ENCODE results near the gene SPATS2.
A peak's percentile ranks its signal among the peaks of the same experiment; 100 is the strongest.

The SPATS2 gene

GRCh38 chr12:49439042-49439441 is 71.8 kb downstream of the SPATS2 start:
- intact Hi-C loops (cut with DNase I) = no loop called here
- no peak for DNase-seq

- intact Hi-C loops (cut with DNase I) = no loop called here
- no peak for DNase-seq
Observed at GRCh38 chr12:49440035-49440434, 72.8 kb downstream of the SPATS2 start.

GRCh38 chr12:49442915-49443314 is 75.7 kb downstream of the SPATS2 start:
- intact Hi-C loops (cut with DNase I) = no loop called here
- no peak for DNase-seq

- no peak for DNase-seq
- intact Hi-C loops (cut with DNase I) = no loop called here
Observed at GRCh38 chr12:49446571-49446970, 79.3 kb downstream of the SPATS2 start.

GRCh38 chr12:49448858-49449257 is 81.6 kb downstream of the SPATS2 start:
- intact Hi-C loops (cut with DNase I) = no loop called here
- DNase-seq = no peak

GRCh38 chr12:49451468-49452259 is 84.4 kb downstream of the SPATS2 start:
- DNase-seq = no peak
- intact Hi-C loops (cut with DNase I) = no loop called here

GRCh38 chr12:49455501-49455900 is 88.2 kb downstream of the SPATS2 start:
- DNase-seq = no peak
- intact Hi-C loops (cut with DNase I) = no loop called here

- intact Hi-C loops (cut with DNase I) = no loop called here
- DNase-seq = no peak
Observed at GRCh38 chr12:49456131-49456679, 88.9 kb downstream of the SPATS2 start.

- DNase-seq = no peak
- intact Hi-C loops (cut with DNase I) = no loop called here
Observed at GRCh38 chr12:49458816-49459215, 91.6 kb downstream of the SPATS2 start.

- no peak for DNase-seq
- intact Hi-C loops (cut with DNase I) = no loop called here
Observed at GRCh38 chr12:49461221-49461620, 94.0 kb downstream of the SPATS2 start.

GRCh38 chr12:49462083-49462744 is 95.0 kb downstream of the SPATS2 start:
- intact Hi-C loops (cut with DNase I) = no loop called here
- DNase-seq = peak in 19 of 42 donors; percentile 2 to 58 (median 12)

- intact Hi-C loops (cut with DNase I) = no loop called here
- DNase-seq = no peak
Observed at GRCh38 chr12:49465132-49465531, 97.9 kb downstream of the SPATS2 start.

GRCh38 chr12:49470986-49471385 is 103.7 kb downstream of the SPATS2 start:
- no peak for DNase-seq
- intact Hi-C loops (cut with DNase I) = no loop called here

- intact Hi-C loops (cut with DNase I) = no loop called here
Observed at GRCh38 chr12:49471557-49471956, 104.3 kb downstream of the SPATS2 start.

GRCh38 chr12:49476091-49476490 is 108.8 kb downstream of the SPATS2 start:
- DNase-seq = no peak
- intact Hi-C loops (cut with DNase I) = no loop called here

More at GRCh38 chr12:49471557-49471956, 104.3 kb downstream of the SPATS2 start:
- no peak for DNase-seq

GRCh38 chr12:49478949-49479664 is 111.8 kb downstream of the SPATS2 start:
- no peak for DNase-seq
- intact Hi-C loops (cut with DNase I) = no loop called here

- intact Hi-C loops (cut with DNase I) = no loop called here
- DNase-seq = no peak
Observed at GRCh38 chr12:49482095-49483051, 115.1 kb downstream of the SPATS2 start.

- intact Hi-C loops (cut with DNase I) = no loop called here
- no peak for DNase-seq
Observed at GRCh38 chr12:49483619-49484018, 116.4 kb downstream of the SPATS2 start.

- no peak for DNase-seq
- intact Hi-C loops (cut with DNase I) = no loop called here
Observed at GRCh38 chr12:49487605-49488004, 120.3 kb downstream of the SPATS2 start.

All from head of caudate nucleus (tissue), 42 donors.